ENCODE results near the gene CCDC187. TPM values are rescaled to one million over a fixed set of nuclear protein-coding genes. Genes with fewer than 3 reads are reported as not detected.

CCDC187 gene
- total and polyA plus RNA-seq, 2 of the 8 experiments (the other 6 are each of a cell fraction or from before 2014, with no cell fraction given), result 0.02 TPM; not detected in 1

- TF ChIP-seq CHD2 (IDR thresholded peaks at IDR 0.05; ENCODE audit: low read length) (no peak), HDAC6 (IDR thresholded peaks at IDR 0.05; ENCODE audit: low read depth, low read length) (no peak), SP1 (IDR thresholded peaks at IDR 0.05; ENCODE audit: low read depth, low read length) (no peak), CTBP2 (IDR thresholded peaks at IDR 0.05; ENCODE audit: borderline replicate concordance, insufficient read depth, insufficient read length, low read length) (no peak), KDM5A (IDR thresholded peaks at IDR 0.05; ENCODE audit: low read length) (no peak), RBBP5 (IDR thresholded peaks at IDR 0.05; ENCODE audit: borderline replicate concordance, low read depth, low read length) (no peak), BACH1 (IDR thresholded peaks at IDR 0.05; ENCODE audit: low read length) (no peak), POU5F1 (IDR thresholded peaks at IDR 0.05; ENCODE audit: low read depth, low read length) (no peak), MAFK (IDR thresholded peaks at IDR 0.05; ENCODE audit: low read depth, low read length) (no peak), BCL11A (IDR thresholded peaks at IDR 0.05; ENCODE audit: low read depth in 2 of 2, low read length in 2 of 2) (no peak), SAP30 (IDR thresholded peaks at IDR 0.05; ENCODE audit: insufficient read depth, insufficient replicate concordance, low read length) (no peak), NANOG (IDR thresholded peaks at IDR 0.05; ENCODE audit: insufficient read depth, low read depth, low read length, poor library complexity, severe bottlenecking) (no peak), CREB1 (IDR thresholded peaks at IDR 0.05) (0 out of 2 replicates have a peak, but pooled peaks have one; percentile 48), NRF1 (IDR thresholded peaks at IDR 0.05; ENCODE audit: low read depth, low read length) (no peak)
Measured at GRCh38 chr9:136225748-136226679, 77.9 kb downstream of the CCDC187 start (continued).
